ENCODE data around the gene METTL23.

METTL23 gene

GRCh38 chr17:76726776-76727718, at the start of gene METTL23:
Gene METTL23, plus strand, starts transcription at chr17:76726839. Its CDS starts 2,872 bp downstream, at chr17:76729711.
- peak in 8 of 14 donors; percentile 22 to 85 (median 81) for DNase-seq

GRCh38 chr17:76677406-76677805, 49.2 kb upstream of the METTL23 start:
- no peak for DNase-seq

GRCh38 chr17:76678330-76678729, 48.3 kb upstream of the METTL23 start:
- peak in 1 of 14 donors; percentile 62 for DNase-seq

- DNase-seq: no peak
Observed at GRCh38 chr17:76679239-76679638, 47.4 kb upstream of the METTL23 start.

- DNase-seq: peak in 10 of 14 donors; percentile 17 to 62 (median 30)
Observed at GRCh38 chr17:76681222-76682137, 45.2 kb upstream of the METTL23 start.

GRCh38 chr17:76682296-76682695, 44.3 kb upstream of the METTL23 start:
- DNase-seq: no peak

- no peak for DNase-seq
Observed at GRCh38 chr17:76683011-76683755, 43.5 kb upstream of the METTL23 start.

- peak in 1 of 14 donors; percentile 30 for DNase-seq
Observed at GRCh38 chr17:76683921-76684745, 42.5 kb upstream of the METTL23 start.

- DNase-seq: peak in 1 of 14 donors; percentile 12
Observed at GRCh38 chr17:76684756-76685155, 41.9 kb upstream of the METTL23 start.

- DNase-seq: no peak
Observed at GRCh38 chr17:76685366-76685765, 41.3 kb upstream of the METTL23 start.

- no peak for DNase-seq
Observed at GRCh38 chr17:76685846-76686245, 40.8 kb upstream of the METTL23 start.

GRCh38 chr17:76686538-76687297, 39.9 kb upstream of the METTL23 start:
- DNase-seq: no peak

- peak in 7 of 14 donors; percentile 15 to 45 (median 27) for DNase-seq
Observed at GRCh38 chr17:76687298-76688164, 39.1 kb upstream of the METTL23 start.

GRCh38 chr17:76688165-76688622, 38.4 kb upstream of the METTL23 start:
- peak in 3 of 14 donors; percentile 30 to 65 (median 31) for DNase-seq

- no peak for DNase-seq
Observed at GRCh38 chr17:76689859-76690258, 36.8 kb upstream of the METTL23 start.

- DNase-seq: no peak
Observed at GRCh38 chr17:76690596-76691280, 35.9 kb upstream of the METTL23 start.

GRCh38 chr17:76691379-76692191, 35.1 kb upstream of the METTL23 start:
- no peak for DNase-seq
